Retinal pigment epithelial cell (primary cell): ENCODE results near the gene ZIC2.

ENCODE experiments used
- DNase-seq: peaks from one replicate; pipeline ENCODE4 v3.0.0-alpha.2; 2010; ENCODE audit warnings: low read depth
- H3K4me3 ChIP-seq: 2 replicates; pipeline ENCODE4 v1.5.1; 2011; ENCODE audit warnings: mild to moderate bottlenecking, low read length, control low read depth, moderate library complexity
- CTCF ChIP-seq: conservative IDR thresholded peaks from 2 replicates; pipeline ENCODE4 v1.5.1; 2011; ENCODE audit warnings: low read depth, low read length, control low read depth, inconsistent platforms

ZIC2 gene

GRCh38 chr13:99976575-99976974, 5.0 kb upstream of the ZIC2 start:
- no peak for TF ChIP-seq CTCF
- no peak for DNase-seq
- H3K4me3 ChIP-seq, result no peak overlapping the region

GRCh38 chr13:99977334-99977911, 4.2 kb upstream of the ZIC2 start:
- no peak for TF ChIP-seq CTCF
- DNase-seq, result no peak
- no peak overlapping the region for H3K4me3 ChIP-seq

GRCh38 chr13:99977912-99978798, 3.4 kb upstream of the ZIC2 start:
- no peak for TF ChIP-seq CTCF
- DNase-seq, result no peak
- H3K4me3 ChIP-seq, result no peak overlapping the region

- H3K4me3 ChIP-seq, result no peak overlapping the region
- no peak for TF ChIP-seq CTCF
- no peak for DNase-seq
Measured at GRCh38 chr13:99978799-99979452, 2.7 kb upstream of the ZIC2 start.

GRCh38 chr13:99979453-99980200, 2.0 kb upstream of the ZIC2 start:
- no peak overlapping the region for H3K4me3 ChIP-seq
- no peak for DNase-seq
- TF ChIP-seq CTCF, result no peak

- no peak for TF ChIP-seq CTCF
- H3K4me3 ChIP-seq, result no peak overlapping the region
- DNase-seq, result no peak
Measured at GRCh38 chr13:99980201-99980823, 1.3 kb upstream of the ZIC2 start.
